ENCODE data around the gene ATL1. TPM values are rescaled to one million over a fixed set of nuclear protein-coding genes. Genes with fewer than 3 reads are reported as not detected.

Gene ATL1
- total and polyA plus RNA-seq, 2 of the 13 experiments (the other 11 are each of a cell fraction or from before 2014, with no cell fraction given), result 0.60 to 0.65 TPM

GRCh38 chr14:50610465-50610864, 50.5 kb downstream of the ATL1 start:
- ATAC-seq (no peak), DNase-seq (ENCODE audit: low spot score) (no peak), FAIRE-seq (no peak)
- in situ Hi-C loops (cut with HindIII; ENCODE audit: extremely low pct_ligation_motif_present, low pct_unique_long_range_greater_than_20kb), result loop anchor here (10.0 kb wide), 1 partner anchor 164 kb away; no protein-coding TSS in a partner anchor
- TF ChIP-seq ZNF720 (CRISPR knock-in tag; IDR thresholded peaks at IDR 0.05) (no peak), ZNF18 (CRISPR knock-in tag; IDR thresholded peaks at IDR 0.05; ENCODE audit: insufficient replicate concordance) (no peak), MAFK (conservative IDR thresholded peaks at IDR 0.05 in 1 of 2, IDR thresholded peaks at IDR 0.05 in 1 of 2; ENCODE audit: low read length in 2 of 2) (peak in 1 of 2 experiments; percentile 48; a peak in 2 of 4 replicates), NFIB (CRISPR knock-in tag; IDR thresholded peaks at IDR 0.05; ENCODE audit: borderline replicate concordance) (no peak), DPF2 (CRISPR knock-in tag; IDR thresholded peaks at IDR 0.05; ENCODE audit: borderline replicate concordance, low read depth) (no peak), ZNF160 (CRISPR knock-in tag; IDR thresholded peaks at IDR 0.05) (no peak), MAFF (IDR thresholded peaks at IDR 0.05; ENCODE audit: low read depth, low read length) (0 out of 2 replicates have a peak, but pooled peaks have one; percentile 3), ADNP (CRISPR knock-in tag; IDR thresholded peaks at IDR 0.05) (no peak), GMEB1 (CRISPR knock-in tag; IDR thresholded peaks at IDR 0.05; ENCODE audit: borderline replicate concordance) (no peak)
- BruUV-seq (replicated peaks), result no TSS peak
- no peak overlapping the region for H3K9ac ChIP-seq (ENCODE audit: insufficient read depth, low read depth, low read length)
- no peaks in the 10 kb centered on the region for H3K36me3 ChIP-seq (replicated peaks in 1 of 2; ENCODE audit: control insufficient read depth in 1 of 2, insufficient read depth in 2 of 2, low read length in 2 of 2)
- no peaks in the 10 kb centered on the region for H3K9me3 ChIP-seq (ENCODE audit: low read length)
- ChIA-PET POLR2A (no interaction called here), CTCF (ENCODE audit: low intra/inter-chr PET ratio, low total read pairs) (no interaction called here)
- no peaks in the 10 kb centered on the region for H4K20me1 ChIP-seq (ENCODE audit: insufficient read depth, low read length)
- no peak overlapping the region for H3K4me3 ChIP-seq (replicated peaks in 1 of 3; ENCODE audit: insufficient read depth in 1 of 3, low read depth in 2 of 3, low read length in 3 of 3)
- H3K27me3 ChIP-seq (ENCODE audit: control insufficient read depth in 1 of 2, insufficient read depth in 2 of 2, low read length in 2 of 2), result no peaks in the 10 kb centered on the region
- no peaks in the 10 kb centered on the region for H3K79me2 ChIP-seq (ENCODE audit: insufficient read depth, low read length)
- H2AFZ ChIP-seq (ENCODE audit: low read length), result no peak overlapping the region
- no peak overlapping the region for H3K27ac ChIP-seq (ENCODE audit: extremely low read length, insufficient read depth, low read length)
- intact Hi-C loops (cut with micrococcal nuclease; ENCODE audit: unreplicated experiment), result loop anchor here (10.0 kb wide), 1 partner anchor 334 kb away; the partner anchor contains the start of gene PYGL
- WGBS (ENCODE audit: low lambda C conversion rate), result 5% methylated on average over 1 of the region's 1 CpG
- H3K4me1 ChIP-seq (ENCODE audit: insufficient read depth, low read length), result peaks cover 14% of the 10 kb centered on the region
- H3K4me2 ChIP-seq (ENCODE audit: low read depth, low read length), result no peak overlapping the region

Data from HepG2 (cell line).